HG03095 (cell line): ENCODE results near the gene MTMR1.
A peak's percentile ranks its signal among the peaks of the same experiment; 100 is the strongest.

Experiments
- ATAC-seq: cut with Tn5 transposase; IDR thresholded peaks from one replicate; pipeline ENCODE4 v1.9.1; 2021; ENCODE audit warnings: moderate library complexity; ENCODE audit not compliant: unreplicated experiment

Gene MTMR1

GRCh38 chrX:150777328-150777992 lies 84.3 kb downstream of the MTMR1 start:
- ATAC-seq = no peak

GRCh38 chrX:150779385-150779784 lies 86.2 kb downstream of the MTMR1 start:
- no peak for ATAC-seq

GRCh38 chrX:150781677-150782076 lies 88.5 kb downstream of the MTMR1 start:
- no peak for ATAC-seq

GRCh38 chrX:150790021-150790420 lies 96.8 kb downstream of the MTMR1 start:
- ATAC-seq = peak; percentile 72

- no peak for ATAC-seq
Measured at GRCh38 chrX:150792949-150793527, 99.8 kb downstream of the MTMR1 start.

DNA sequence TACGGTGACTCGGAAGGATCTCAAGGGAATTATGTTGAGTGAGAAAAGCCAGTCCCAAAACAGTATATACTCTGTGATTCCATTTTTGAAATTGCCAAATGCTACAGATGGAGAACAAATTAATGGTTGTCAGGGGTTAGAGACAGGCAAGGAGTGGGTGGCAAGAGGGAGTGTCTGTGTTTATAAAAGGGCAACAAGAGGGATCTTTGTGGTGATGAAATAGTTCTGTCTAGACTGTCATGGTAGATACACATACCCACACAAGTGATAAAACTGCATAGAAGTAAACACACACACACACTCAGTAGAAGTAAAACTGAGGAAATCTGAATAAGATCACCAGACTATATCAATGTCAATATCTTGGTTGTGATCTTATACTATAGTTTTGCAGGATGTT lies 112.5 kb downstream of the MTMR1 start:
- ATAC-seq = no peak

- no peak for ATAC-seq
Measured at GRCh38 chrX:150806827-150807226, 113.6 kb downstream of the MTMR1 start.

GRCh38 chrX:150813922-150814321 lies 120.7 kb downstream of the MTMR1 start:
- ATAC-seq = no peak
